Natural killer cell (primary cell): ENCODE results near the gene SART1. TPM values are rescaled to one million over a fixed set of nuclear protein-coding genes. Genes with fewer than 3 reads are reported as not detected.

Experiments used
- ATAC-seq, 3 donors: fragments of 150-1000 bp in 2 of 3; fragments of 200-7000 bp in 1 of 3; cut with Tn5 transposase; 1 replicate in 1 of 3; 2 replicates in 2 of 3; pipeline ENCODE4 v1.10.0; 2021; ENCODE audit warnings: mild to moderate bottlenecking in 2 of 3, moderate library complexity in 2 of 3
- DNase-seq, 2 donors: peaks; one replicate each; pipeline versions ENCODE4 v3.0.0 to v3.0.0-alpha.2; 2013 to 2021; ENCODE audit warnings: mixed read lengths in 1 of 2
- H3K27ac ChIP-seq: one replicate; pipeline ENCODE4 v1.5.1; 2013; ENCODE audit warnings: mild to moderate bottlenecking, low read length
- H3K27me3 ChIP-seq: one replicate; pipeline ENCODE4 v1.6.1; 2013; ENCODE audit warnings: low read length; ENCODE audit not compliant: control insufficient read depth, insufficient read depth
- H3K36me3 ChIP-seq: one replicate; pipeline ENCODE4 v1.6.1; 2013; ENCODE audit warnings: low read length; ENCODE audit not compliant: control insufficient read depth, insufficient read depth
- H3K4me1 ChIP-seq: one replicate; pipeline ENCODE4 v1.6.1; 2013; ENCODE audit warnings: low read length; ENCODE audit not compliant: control insufficient read depth, insufficient read depth
- H3K4me3 ChIP-seq: one replicate; pipeline ENCODE4 v1.5.1; 2013; ENCODE audit warnings: low read length
- H3K9me3 ChIP-seq: one replicate; pipeline ENCODE4 v1.6.1; 2013; ENCODE audit warnings: low read length; ENCODE audit not compliant: control insufficient read depth, insufficient read depth
- H3K27ac Mint-ChIP-seq, 2 donors: one replicate each; pipeline ENCODE4 v1.8.0; 2022; ENCODE audit warnings: mild to moderate bottlenecking in 2 of 2, mixed read lengths in 2 of 2, moderate library complexity in 1 of 2
- H3K27me3 Mint-ChIP-seq, 2 donors: one replicate each; pipeline ENCODE4 v1.8.0; 2022; ENCODE audit warnings: low read depth in 2 of 2, mixed read lengths in 2 of 2
- H3K36me3 Mint-ChIP-seq: one replicate; pipeline ENCODE4 v1.8.0; 2022; ENCODE audit warnings: mixed read lengths
- H3K4me1 Mint-ChIP-seq, 2 donors: one replicate each; pipeline ENCODE4 v1.8.0; 2022; ENCODE audit warnings: mixed read lengths in 2 of 2
- H3K4me3 Mint-ChIP-seq: one replicate; pipeline ENCODE4 v1.8.0; 2022; ENCODE audit warnings: mild to moderate bottlenecking, moderate library complexity, mixed read lengths
- H3K9me3 Mint-ChIP-seq, 2 donors: one replicate each; pipeline ENCODE4 v1.8.0; 2022; ENCODE audit warnings: mixed read lengths in 2 of 2
- WGBS: methylation state at CpG from one replicate; pipeline ENCODE4 v1.1.7; 2013; ENCODE audit warnings: missing lambda C conversion rate; ENCODE audit not compliant: insufficient coverage; 5-methylcytosine and 5-hydroxymethylcytosine counted together
- intact Hi-C: fragments of 100-400 bp; cut with micrococcal nuclease; formaldehyde crosslinking; loops from one replicate; pipeline ENCODE4 v1.14.2; 2022
- total RNA-seq, 4 donors: library from RNA; stranded (reverse); fragments of 120-200 nt in 1 of 4; gene quantifications; one replicate each; pipeline versions ENCODE4 v1.2.3 to v1.2.4, GENCODE V29; 2013 to 2022
- TF ChIP-seq, protein P1 (sequence below): fragments of 200-600 bp; IDR thresholded peaks from one replicate; pipeline ENCODE4 v1.8.0; 2022; ENCODE audit warnings: antibody characterized with exemption

SART1 gene
- total RNA-seq, 3 donors from 2014 or later (not counting 1 experiment from before 2014, with no cell fraction given), result 103 to 123 (median 115) TPM

DNA sequence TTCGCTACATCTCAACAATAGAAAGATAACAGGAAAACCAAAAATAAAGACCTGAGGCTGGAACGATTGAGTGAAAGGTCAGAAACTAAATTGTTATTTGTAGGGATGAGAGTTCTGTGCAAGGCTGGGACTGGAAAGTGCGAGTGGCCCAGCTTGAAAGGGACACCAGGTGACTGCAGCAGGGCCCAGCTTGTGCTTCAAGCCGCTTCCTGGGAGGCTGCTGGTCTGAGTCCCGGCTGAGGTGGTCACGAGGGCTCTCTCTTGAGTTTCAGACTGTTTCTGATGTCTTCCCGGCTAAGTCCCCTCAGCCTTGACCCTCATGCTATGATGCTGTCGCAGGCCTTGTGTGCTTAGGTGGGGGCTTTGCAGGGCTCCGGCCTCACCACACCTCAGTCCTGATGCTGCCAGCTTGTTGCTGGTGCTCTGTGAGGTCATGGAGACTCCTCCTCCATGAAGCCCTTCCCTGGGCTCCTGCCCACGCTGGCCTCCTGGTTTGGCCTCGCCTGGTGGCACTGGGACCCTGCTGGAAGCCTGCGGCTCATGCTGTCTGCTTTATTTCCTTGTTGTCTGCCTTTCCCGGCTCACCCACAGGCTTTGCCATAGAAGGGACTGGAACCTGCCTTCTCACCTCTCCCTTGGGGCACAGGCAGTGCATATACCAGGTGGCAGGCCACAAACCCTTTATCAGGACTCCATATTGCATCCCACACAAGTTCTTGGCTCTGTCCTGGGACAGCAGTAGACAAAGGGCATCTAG lies 44.8 kb downstream of the SART1 start:
- TF ChIP-seq, protein P1, sequence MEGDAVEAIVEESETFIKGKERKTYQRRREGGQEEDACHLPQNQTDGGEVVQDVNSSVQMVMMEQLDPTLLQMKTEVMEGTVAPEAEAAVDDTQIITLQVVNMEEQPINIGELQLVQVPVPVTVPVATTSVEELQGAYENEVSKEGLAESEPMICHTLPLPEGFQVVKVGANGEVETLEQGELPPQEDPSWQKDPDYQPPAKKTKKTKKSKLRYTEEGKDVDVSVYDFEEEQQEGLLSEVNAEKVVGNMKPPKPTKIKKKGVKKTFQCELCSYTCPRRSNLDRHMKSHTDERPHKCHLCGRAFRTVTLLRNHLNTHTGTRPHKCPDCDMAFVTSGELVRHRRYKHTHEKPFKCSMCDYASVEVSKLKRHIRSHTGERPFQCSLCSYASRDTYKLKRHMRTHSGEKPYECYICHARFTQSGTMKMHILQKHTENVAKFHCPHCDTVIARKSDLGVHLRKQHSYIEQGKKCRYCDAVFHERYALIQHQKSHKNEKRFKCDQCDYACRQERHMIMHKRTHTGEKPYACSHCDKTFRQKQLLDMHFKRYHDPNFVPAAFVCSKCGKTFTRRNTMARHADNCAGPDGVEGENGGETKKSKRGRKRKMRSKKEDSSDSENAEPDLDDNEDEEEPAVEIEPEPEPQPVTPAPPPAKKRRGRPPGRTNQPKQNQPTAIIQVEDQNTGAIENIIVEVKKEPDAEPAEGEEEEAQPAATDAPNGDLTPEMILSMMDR, result no peak
- ATAC-seq (no peak), DNase-seq (no peak)
- intact Hi-C loops, result no loop called here
- Histone ChIP-seq H3K4me3 (no peak overlapping the region), H3K9me3 (no peaks in the 10 kb centered on the region), H3K27ac (no peak overlapping the region), H3K4me1 (peaks cover 13% of the 10 kb centered on the region), H3K27me3 (peaks cover 5% of the 10 kb centered on the region), H3K36me3 (peaks cover 13% of the 10 kb centered on the region)
- H3K4me3 Mint-ChIP-seq, result no peak overlapping the region
- H3K9me3 Mint-ChIP-seq, result no peaks in the 10 kb centered on the region
- H3K27me3 Mint-ChIP-seq, result peaks cover 4 to 7% of the 10 kb centered on the region in 2 donors
- WGBS, result 96% methylated on average over 12 of the region's 13 CpGs
- no peaks in the 10 kb centered on the region for H3K36me3 Mint-ChIP-seq
- no peak overlapping the region for H3K27ac Mint-ChIP-seq
- peaks cover 16 to 25% of the 10 kb centered on the region in 2 donors for H3K4me1 Mint-ChIP-seq

DNA sequence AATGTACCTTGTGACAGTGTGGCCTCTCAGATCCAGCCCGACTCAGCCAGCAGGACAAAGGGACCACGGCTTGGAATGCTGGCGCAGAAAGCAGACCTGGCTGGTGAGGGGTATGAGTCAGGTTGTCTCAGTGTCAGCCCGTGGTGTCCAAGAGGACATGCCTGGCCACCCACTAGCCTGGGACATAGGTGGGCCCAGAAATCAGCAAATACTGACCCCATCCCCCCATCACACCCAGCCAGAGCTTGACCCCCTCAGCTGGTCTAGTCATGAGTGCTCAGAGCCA lies 45.3 kb downstream of the SART1 start:
- peaks cover 4 to 7% of the 10 kb centered on the region in 2 donors for H3K27me3 Mint-ChIP-seq
- H3K27me3 ChIP-seq, result peaks cover 9% of the 10 kb centered on the region
- H3K9me3 ChIP-seq, result no peaks in the 10 kb centered on the region
- H3K27ac Mint-ChIP-seq, result no peak overlapping the region
- DNase-seq (no peak), ATAC-seq (no peak)
- H3K4me3 ChIP-seq, result no peak overlapping the region
- 93% methylated on average over 4 of the region's 4 CpGs for WGBS
- intact Hi-C loops, result no loop called here
- no peak overlapping the region for H3K4me3 Mint-ChIP-seq
- no peak overlapping the region for H3K27ac ChIP-seq
- TF ChIP-seq, protein P1, result no peak
- H3K9me3 Mint-ChIP-seq, result no peaks in the 10 kb centered on the region
- peaks cover 10% of the 10 kb centered on the region for H3K4me1 ChIP-seq
- H3K36me3 Mint-ChIP-seq, result no peaks in the 10 kb centered on the region
- H3K4me1 Mint-ChIP-seq, result peaks cover 11 to 20% of the 10 kb centered on the region in 2 donors
- peaks cover 13% of the 10 kb centered on the region for H3K36me3 ChIP-seq

DNA sequence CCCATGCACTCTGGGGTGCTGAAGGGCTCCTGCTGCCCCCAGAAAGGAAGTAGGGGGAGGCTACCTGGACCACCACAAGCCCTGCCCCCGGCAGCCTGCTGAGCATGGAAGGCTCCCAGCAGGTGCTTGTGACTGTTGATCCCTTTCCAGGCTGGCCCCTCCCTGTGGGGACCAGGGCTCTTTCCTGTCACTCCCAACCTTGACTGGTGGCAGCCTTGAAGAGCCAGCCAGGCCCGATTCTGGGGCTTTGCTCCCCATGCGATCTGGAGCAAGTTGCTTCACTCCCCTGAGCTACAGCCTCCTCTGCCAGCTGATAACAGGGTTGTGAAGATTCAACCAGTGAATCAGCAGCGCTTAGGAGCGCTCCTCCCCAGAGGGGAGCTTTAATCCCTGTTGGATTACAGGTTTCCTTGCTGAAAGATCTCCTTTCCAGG lies 45.7 kb downstream of the SART1 start:
- Histone ChIP-seq H3K36me3 (peaks cover 13% of the 10 kb centered on the region), H3K4me3 (no peak overlapping the region), H3K9me3 (no peaks in the 10 kb centered on the region), H3K4me1 (peaks cover 13% of the 10 kb centered on the region), H3K27me3 (peaks cover 10% of the 10 kb centered on the region), H3K27ac (no peak overlapping the region)
- H3K4me3 Mint-ChIP-seq, result no peak overlapping the region
- 77% methylated on average over 5 of the region's 5 CpGs for WGBS
- DNase-seq (no peak), ATAC-seq (no peak)
- TF ChIP-seq, protein P1, result no peak
- intact Hi-C loops, result no loop called here
- peaks cover 4 to 7% of the 10 kb centered on the region in 2 donors for H3K27me3 Mint-ChIP-seq
- H3K9me3 Mint-ChIP-seq, result no peaks in the 10 kb centered on the region
- H3K36me3 Mint-ChIP-seq, result no peaks in the 10 kb centered on the region
- H3K27ac Mint-ChIP-seq, result no peak overlapping the region
- H3K4me1 Mint-ChIP-seq, result peaks cover 7 to 16% of the 10 kb centered on the region in 2 donors

DNA sequence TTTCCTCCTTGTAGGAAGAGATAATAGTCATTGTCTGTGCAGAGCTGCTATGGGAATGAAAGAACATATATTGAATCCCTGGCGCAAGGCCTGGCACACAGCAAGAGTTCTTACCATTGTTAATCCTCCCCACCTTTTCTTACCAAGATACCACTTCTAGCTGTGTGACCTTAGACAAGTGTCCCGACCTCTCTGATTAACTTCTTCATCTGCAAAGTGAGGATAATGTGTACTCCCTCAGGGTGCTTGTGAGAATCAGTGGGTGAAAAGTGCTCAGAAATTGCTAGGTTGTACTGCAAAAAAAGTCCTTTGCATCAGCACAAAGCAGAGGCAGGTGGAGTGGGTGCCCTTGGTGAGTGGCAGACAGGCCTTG lies 46.5 kb downstream of the SART1 start:
- intact Hi-C loops, result no loop called here
- no peak overlapping the region for H3K4me3 ChIP-seq
- no peak overlapping the region for H3K27ac Mint-ChIP-seq

More for the DNA sequence above, 46.5 kb downstream of the SART1 start:
- Mint-ChIP-seq H3K4me1 (peaks cover 2 to 9% of the 10 kb centered on the region in 2 donors), H3K4me3 (no peak overlapping the region), H3K9me3 (no peaks in the 10 kb centered on the region), H3K36me3 (no peaks in the 10 kb centered on the region), H3K27me3 (peaks cover 4 to 7% of the 10 kb centered on the region in 2 donors)
- no peak for DNase-seq
- 94% methylated on average over 2 of the region's 2 CpGs for WGBS
- TF ChIP-seq, protein P1, result no peak
- H3K27me3 ChIP-seq, result peaks cover 17% of the 10 kb centered on the region
- H3K27ac ChIP-seq, result no peak overlapping the region
- H3K9me3 ChIP-seq, result no peaks in the 10 kb centered on the region
- H3K36me3 ChIP-seq, result peaks cover 13% of the 10 kb centered on the region
- H3K4me1 ChIP-seq, result peaks cover 11% of the 10 kb centered on the region
- no peak for ATAC-seq
